TTC549 (cell line): Measurements from ENCODE around the gene AKAP9.
"Not testable (repeated sequence)": the region's sequence is repeated elsewhere in the genome, so short reads cannot be mapped to it uniquely, and the experiment has no call there.

Experiments
- FAIRE-seq: peaks from 2 replicates; lab custom pipeline; 2012; peaks lifted over from hg19 to GRCh38; lab: Jason Lieb, UNC

The AKAP9 gene

GRCh38 chr7:92064438-92065029, 123.9 kb downstream of the AKAP9 start:
- no peak for FAIRE-seq

GRCh38 chr7:92071032-92071431, 130.4 kb downstream of the AKAP9 start:
- no peak for FAIRE-seq

- FAIRE-seq: no peak
Measured at GRCh38 chr7:92072121-92072520, 131.5 kb downstream of the AKAP9 start.

- no peak for FAIRE-seq
Measured at GRCh38 chr7:92072708-92073107, 132.0 kb downstream of the AKAP9 start.

- no peak for FAIRE-seq
Measured at GRCh38 chr7:92075455-92076158, 134.9 kb downstream of the AKAP9 start.

- no peak for FAIRE-seq
Measured at GRCh38 chr7:92076509-92076908, 135.8 kb downstream of the AKAP9 start.

- not testable (repeated sequence) for FAIRE-seq
Measured at GRCh38 chr7:92083922-92084321, 143.3 kb downstream of the AKAP9 start.

- FAIRE-seq: no peak
Measured at GRCh38 chr7:92088266-92088665, 147.6 kb downstream of the AKAP9 start.

- no peak for FAIRE-seq
Measured at GRCh38 chr7:92092210-92092609, 151.5 kb downstream of the AKAP9 start.

- no peak for FAIRE-seq
Measured at GRCh38 chr7:92095380-92095779, 154.7 kb downstream of the AKAP9 start.

- FAIRE-seq: no peak
Measured at GRCh38 chr7:92100534-92100933, 159.9 kb downstream of the AKAP9 start.

GRCh38 chr7:92102862-92103261, 162.2 kb downstream of the AKAP9 start:
- FAIRE-seq: not testable (repeated sequence)

- no peak for FAIRE-seq
Measured at GRCh38 chr7:92108821-92109220, 168.2 kb downstream of the AKAP9 start.

- no peak for FAIRE-seq
Measured at GRCh38 chr7:92110857-92111256, 170.2 kb downstream of the AKAP9 start.

- no peak for FAIRE-seq
Measured at GRCh38 chr7:92115821-92116220, 175.2 kb downstream of the AKAP9 start.

GRCh38 chr7:92116949-92117348, 176.3 kb downstream of the AKAP9 start:
- no peak for FAIRE-seq

- no peak for FAIRE-seq
Measured at GRCh38 chr7:92119213-92119759, 178.6 kb downstream of the AKAP9 start.

GRCh38 chr7:92121681-92122080, 181.0 kb downstream of the AKAP9 start:
- FAIRE-seq: no peak

- FAIRE-seq: no peak
Measured at GRCh38 chr7:92131093-92131492, 190.4 kb downstream of the AKAP9 start.

- FAIRE-seq: no peak
Measured at GRCh38 chr7:92131764-92132330, 191.2 kb downstream of the AKAP9 start.

GRCh38 chr7:92133133-92133736, 192.6 kb downstream of the AKAP9 start:
- no peak for FAIRE-seq

GRCh38 chr7:92133737-92134270, 193.1 kb downstream of the AKAP9 start:
- FAIRE-seq: no peak
